Measurements from ENCODE around the gene KIAA1217. TPM values are rescaled to one million over a fixed set of nuclear protein-coding genes. Genes with fewer than 3 reads are reported as not detected.

KIAA1217 gene
- total and polyA plus RNA-seq, 9 of the 15 experiments (the other 6 are each of a cell fraction or from before 2014, with no cell fraction given): 0.04 TPM; not detected in 8

- Histone ChIP-seq H2AFZ (ENCODE audit: low read depth, low read length) (no peak overlapping the region), H3K4me1 (replicated peaks in 1 of 2; ENCODE audit: control insufficient read depth in 2 of 2, insufficient read depth in 2 of 2, low read length in 2 of 2) (no peaks in the 10 kb centered on the region), H3K9me3 (replicated peaks; ENCODE audit: control insufficient read depth, insufficient read depth, low read depth, low read length) (no peaks in the 10 kb centered on the region), H3K27ac (ENCODE audit: extremely low read depth, low read depth, low read length) (no peak overlapping the region), H3K4me3 (no peak overlapping the region), H3K36me3 (ENCODE audit: control insufficient read depth, insufficient read depth, low read length) (no peaks in the 10 kb centered on the region), H3K79me2 (ENCODE audit: control insufficient read depth, insufficient read depth, low read length) (no peaks in the 10 kb centered on the region), H3K4me2 (ENCODE audit: insufficient read depth, low read length) (no peak overlapping the region), H3K9ac (ENCODE audit: insufficient read depth in 1 of 2, low read depth in 2 of 2, low read length in 2 of 2) (no peak overlapping the region), H3K27me3 (ENCODE audit: control insufficient read depth in 2 of 2, insufficient read depth in 2 of 2, low read length in 2 of 2) (no peaks in the 10 kb centered on the region), H4K20me1 (replicated peaks; ENCODE audit: control insufficient read depth, insufficient read depth, low read length) (no peaks in the 10 kb centered on the region), H3K9me1 (ENCODE audit: control insufficient read depth, insufficient read depth, low read length) (no peaks in the 10 kb centered on the region)
- FAIRE-seq: no peak
- in situ Hi-C loops (cut with MboI) (no loop called here), intact Hi-C loops (cut with micrococcal nuclease) (loop anchor here (10.0 kb wide), 1 partner anchor 112 kb away; no protein-coding TSS in a partner anchor)
- TF ChIP-seq ZNF224 (CRISPR knock-in tag; IDR thresholded peaks at IDR 0.05) (no peak), NR4A1 (CRISPR knock-in tag; IDR thresholded peaks at IDR 0.05) (no peak), NR4A1 (tag; IDR thresholded peaks at IDR 0.05) (no peak), DEAF1 (CRISPR knock-in tag; IDR thresholded peaks at IDR 0.05) (no peak), CTCFL (IDR thresholded peaks at IDR 0.05; ENCODE audit: borderline replicate concordance, insufficient read depth, low read depth, low read length, poor library complexity, severe bottlenecking) (no peak), NFXL1 (CRISPR knock-in tag; IDR thresholded peaks at IDR 0.05) (no peak), ZNF318 (IDR thresholded peaks at IDR 0.05; ENCODE audit: borderline replicate concordance in 1 of 2, low read depth in 1 of 2) (no peak)
- POLR2A ChIA-PET: no interaction called here
- WGBS (ENCODE audit: insufficient coverage, low coverage, missing lambda C conversion rate): 0% methylated on average over 3 of the region's 5 CpGs
- no TSS peak for BruUV-seq (replicated peaks)
- DNase-seq (ENCODE audit: extremely low read depth in 1 of 4, low spot score in 3 of 4): no peak
- CTCF ChIA-PET (ENCODE audit: low intra/inter-chr PET ratio): no interaction called here
- no peak for ATAC-seq
These were observed 184.3 kb downstream of the KIAA1217 start for GRCh38 chr10:24393201-24393600.
